ENCODE measurements around the gene FNBP1.

Gene FNBP1

DNA sequence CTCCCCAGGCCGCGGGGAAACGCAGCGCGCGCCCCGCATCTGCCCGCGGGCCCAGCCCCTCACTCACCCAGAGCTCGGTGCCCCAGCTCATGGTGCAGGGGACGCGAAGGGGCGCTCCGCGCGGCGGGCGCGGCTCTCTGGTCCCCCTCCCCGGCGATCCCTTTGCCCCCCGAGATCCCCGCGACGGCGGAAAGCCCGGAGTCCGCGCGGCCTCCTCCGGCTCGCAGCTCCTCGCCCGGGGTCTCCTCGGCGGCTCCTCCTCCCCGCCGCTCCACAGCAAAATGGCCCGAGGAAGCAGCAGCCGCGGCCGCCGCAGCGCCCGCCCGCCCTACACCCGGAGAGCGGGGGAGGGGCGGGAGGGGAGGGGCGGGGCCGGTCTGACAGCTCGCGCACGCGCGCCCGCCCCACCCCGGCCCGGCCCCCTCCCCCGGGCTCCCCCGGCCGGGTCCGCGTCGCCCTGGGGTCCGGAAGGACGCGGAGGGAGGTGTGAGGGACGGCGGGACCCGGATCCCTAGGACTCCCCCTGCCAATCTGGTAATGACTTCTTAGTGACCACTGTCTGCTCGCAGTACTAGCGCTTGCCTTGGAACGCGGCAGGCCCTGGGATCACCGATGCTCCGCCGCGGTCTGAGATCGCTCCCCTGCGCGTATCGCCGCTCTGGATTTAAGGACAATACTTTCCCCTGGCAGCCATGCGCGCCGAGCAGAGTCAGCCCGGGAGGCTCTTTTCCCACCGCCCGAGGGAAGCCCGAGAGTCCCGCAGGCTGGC, at the start of gene FNBP1:
TSS of gene FNBP1 (minus strand) at position 305 of the 769 bp plus-strand sequence. CDS start at position 91, 214 bp downstream.
- FAIRE-seq = no peak

DNA sequence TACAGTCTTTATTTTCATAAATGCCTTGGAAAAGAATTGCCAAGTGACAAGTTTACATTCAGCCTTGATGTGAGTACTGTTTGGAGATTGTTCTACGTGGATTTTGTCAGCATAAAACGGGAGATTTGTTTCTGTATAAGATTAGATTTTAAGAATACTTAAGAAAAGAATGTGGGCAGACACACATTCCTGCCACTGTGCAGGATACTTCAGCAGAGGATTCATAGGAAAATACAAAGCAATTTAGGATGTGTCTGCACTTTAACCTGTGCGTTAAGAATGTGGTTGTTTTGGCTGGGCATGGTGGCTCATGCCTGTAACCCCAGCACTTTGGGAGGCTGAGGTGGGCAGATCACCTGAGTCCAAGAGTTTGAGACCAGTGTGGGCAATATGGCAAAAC, 47.9 kb upstream of the FNBP1 start:
- no peak for FAIRE-seq

DNA sequence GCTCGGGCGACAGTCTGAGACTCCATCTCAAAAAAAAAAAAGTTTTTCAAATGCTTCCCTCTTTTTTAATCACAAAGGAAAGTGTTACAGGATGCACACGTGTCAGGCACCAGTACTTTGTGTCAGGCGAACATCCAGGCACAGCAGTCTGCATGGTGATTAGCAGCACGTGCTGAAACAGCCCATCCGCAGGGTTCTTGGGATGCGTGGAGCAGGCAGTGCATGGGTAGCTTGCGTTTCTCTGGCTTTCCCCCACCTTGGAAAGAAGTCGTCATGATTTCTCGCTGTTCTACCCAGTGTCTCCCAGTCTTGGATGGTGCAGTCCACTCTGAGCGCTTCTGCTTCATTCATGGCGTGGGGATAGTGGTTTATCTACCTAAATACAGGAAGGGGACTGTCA, 46.2 kb upstream of the FNBP1 start:
- no peak for FAIRE-seq

DNA sequence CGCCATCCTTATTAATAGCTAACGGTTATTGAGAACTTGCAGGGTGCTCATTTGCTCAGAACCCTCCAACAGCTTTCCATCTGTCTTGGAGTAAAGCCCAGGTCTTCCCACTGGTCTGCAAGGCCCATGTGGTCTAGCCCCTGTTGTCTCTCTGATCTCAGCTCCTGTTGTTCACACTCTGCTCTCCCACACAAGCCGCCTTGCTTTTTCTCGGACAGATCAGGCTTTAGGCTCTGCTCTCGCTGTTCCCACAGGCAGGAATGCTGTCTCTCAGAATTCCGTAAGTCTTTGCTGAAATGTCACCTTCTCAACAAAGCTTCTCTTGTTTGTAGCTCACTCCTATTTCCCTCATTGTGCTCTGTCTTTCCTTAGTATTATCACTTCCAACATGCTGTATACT, 45.1 kb upstream of the FNBP1 start:
- no peak for FAIRE-seq

DNA sequence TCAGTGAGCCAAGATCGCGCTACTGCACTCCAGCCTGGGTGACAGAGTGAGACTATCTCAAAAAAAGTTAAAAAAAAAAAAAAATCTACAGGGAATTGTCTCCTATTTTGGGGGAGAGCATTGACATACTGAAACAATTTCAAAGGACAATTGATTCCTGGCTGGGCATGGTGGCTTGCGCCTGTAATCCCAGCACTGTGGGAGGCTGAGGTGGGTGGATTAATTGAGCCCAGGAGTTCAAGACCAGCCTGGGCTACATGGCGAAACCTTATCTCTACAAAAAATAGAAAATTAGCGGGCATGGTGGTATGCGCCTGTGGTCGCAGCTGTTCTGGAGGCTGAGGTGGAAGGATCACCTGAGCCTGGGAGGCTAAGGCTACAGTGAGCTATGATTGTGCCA, 41.3 kb upstream of the FNBP1 start:
- no peak for FAIRE-seq

DNA sequence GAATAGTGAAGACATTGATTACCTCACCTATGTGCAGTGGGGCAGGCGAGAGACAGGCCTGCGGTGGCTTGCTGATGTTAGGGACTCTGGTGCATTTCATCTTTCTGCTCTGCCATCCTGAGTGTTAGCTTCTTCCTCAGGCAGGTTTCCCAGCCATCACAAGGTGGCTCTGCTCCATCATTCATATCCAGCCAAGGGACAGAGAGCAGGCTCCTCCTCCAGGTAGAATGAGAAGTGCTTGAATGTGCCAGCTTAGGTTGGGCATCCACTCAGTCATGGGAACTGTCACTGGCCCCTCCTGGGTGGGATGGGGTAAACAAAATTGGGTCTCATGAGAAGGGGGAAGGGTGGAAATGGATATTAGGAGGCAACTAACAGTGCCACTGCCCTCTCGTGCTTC, 35.6 kb upstream of the FNBP1 start:
- no peak for FAIRE-seq

DNA sequence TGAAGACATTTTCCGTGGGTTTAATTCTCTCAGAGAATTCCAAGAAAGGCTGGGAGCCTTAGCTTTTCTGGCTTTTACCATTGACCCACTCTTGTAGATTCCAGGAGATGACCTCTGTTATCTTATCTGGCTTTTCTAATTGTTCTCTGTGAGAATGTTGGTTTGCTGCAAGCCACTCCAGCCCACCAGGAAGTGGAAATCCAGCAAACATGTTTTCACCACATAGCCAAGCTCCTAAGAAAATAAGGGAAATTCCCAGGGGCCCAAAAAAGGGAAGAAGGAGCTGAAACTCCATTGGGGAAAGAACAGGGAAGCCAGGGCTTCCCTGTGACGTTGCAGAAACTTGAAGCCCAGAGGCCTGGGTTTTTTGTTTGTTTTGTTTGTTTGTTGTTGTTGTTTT, 30.4 kb upstream of the FNBP1 start:
- FAIRE-seq = no peak

DNA sequence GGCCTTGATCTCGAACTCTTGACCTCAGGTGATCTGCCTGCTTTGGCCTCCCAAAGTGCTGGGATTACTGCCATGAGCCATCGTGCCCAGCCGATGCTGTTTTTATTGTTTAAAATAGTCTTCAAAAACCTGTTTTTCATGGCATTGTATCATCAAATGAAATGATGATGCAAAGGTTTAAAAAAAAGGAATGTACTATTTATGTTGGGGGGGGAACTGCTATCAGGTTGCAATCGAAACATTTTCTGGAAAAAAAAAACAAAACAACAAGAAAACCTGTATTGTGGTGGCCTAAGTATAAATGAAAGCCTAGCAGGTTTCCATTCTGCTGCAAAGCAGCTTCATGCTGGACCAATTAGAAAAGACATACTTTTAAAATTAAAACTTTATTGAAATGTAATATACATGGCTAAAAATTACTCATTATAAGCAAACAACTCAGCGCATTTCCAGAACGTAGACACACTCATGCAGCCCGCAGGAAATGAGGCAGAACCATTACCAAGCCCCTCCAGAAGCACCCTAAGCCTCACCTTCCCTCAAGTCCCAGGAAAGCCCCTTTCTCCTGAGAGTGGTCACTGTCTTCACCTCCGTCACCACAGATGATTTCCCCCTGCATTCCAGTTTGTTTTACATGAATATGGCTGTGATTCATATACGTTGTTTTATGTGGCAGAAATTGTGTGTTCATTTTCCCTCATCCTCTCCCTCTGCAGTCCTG, 29.7 kb upstream of the FNBP1 start:
- FAIRE-seq = no peak

DNA sequence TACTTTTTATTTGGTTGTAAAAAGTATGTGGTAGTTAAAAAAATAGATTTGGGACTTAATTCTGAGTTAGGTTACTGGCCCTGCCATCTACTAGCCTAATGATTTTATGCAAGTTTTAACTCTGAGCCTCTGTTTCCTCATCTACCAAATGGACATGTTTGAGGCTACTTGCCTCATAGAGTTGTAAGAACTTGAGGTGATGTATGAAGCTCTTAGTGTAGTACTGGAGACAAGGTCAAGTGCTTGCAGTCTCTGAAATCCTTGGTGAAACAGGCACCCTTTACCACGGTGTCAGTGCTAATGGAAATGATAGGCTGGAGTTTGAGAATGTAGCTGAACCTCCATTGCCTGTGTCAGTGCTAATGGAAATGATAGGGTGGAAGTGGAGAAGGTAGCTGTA, 26.1 kb upstream of the FNBP1 start:
- no peak for FAIRE-seq

DNA sequence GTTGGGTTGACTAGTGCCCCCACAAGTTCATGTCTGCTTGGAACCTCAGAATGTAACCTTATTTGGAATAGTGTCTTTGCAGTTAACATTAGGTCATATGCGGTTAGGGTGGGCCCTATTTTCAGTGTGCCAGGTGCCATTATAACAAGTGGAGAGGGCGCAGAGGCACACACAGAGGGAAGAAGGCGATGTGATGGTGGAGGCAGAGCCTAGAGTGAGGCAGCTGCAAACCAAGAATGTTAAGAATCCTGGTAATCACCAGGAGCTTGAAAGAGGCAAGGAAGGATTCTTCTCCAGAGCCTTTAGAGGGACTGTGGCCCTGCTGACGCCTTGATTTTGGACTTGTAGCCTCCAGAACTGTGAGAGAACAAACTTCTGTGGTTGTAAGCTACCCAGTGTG, 21.6 kb upstream of the FNBP1 start:
- FAIRE-seq = no peak

DNA sequence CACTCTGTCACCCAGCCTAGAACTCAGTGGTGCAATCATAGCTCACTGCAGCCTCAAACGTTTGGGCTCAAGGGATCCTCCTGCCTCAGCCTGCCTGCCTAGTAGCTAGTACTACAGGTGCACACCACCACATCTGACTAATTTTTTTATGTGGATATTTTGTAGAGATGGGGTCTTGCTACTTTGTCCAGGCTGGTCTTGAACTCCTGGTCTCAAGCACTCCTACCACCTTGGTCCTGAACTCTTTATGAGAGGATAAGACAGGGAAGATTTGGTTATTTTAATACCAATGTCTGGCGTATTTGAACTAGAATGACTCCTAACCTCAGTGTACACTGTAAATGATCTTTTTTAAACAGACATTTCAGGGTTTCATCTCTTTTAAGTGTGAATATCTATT, 19.8 kb upstream of the FNBP1 start:
- no peak for FAIRE-seq

DNA sequence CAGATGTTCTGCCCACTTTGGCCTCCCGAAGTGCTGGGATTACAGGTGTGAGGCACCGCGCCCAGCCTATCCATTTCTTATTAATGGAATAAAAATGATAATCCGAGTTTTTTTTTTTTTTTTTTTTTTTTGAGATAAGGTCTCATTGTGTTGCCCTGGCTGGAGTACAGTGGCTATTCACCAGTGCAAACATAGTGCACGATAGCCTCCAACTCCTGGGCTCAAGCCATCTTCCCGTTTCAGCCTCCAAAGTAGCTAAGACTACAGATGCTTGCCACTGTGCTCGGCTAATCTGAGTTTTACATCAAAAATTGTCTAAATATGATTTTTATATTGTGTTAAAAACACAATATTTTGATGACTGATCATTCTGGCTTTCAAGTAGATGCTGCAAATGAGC, 17.3 kb upstream of the FNBP1 start:
- FAIRE-seq = no peak

DNA sequence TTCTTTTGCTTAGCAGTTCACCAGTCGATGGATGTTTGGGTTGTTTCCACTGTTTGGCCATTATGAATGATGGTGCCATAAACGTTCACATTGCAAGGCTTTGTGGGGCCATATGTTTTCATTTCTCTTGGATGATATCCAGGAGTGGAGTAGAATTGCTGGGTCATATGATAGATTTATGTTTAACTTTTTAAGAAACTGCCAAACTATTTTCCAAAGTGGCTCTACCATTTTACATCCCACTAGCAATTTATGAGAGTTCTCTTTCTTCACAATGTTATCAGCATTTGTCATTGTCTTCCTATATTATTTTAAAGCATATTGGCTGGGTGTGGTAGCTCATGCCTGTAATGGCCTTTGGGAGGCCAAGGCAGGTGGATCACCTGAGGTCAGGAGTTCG, 15.9 kb upstream of the FNBP1 start:
- no peak for FAIRE-seq

DNA sequence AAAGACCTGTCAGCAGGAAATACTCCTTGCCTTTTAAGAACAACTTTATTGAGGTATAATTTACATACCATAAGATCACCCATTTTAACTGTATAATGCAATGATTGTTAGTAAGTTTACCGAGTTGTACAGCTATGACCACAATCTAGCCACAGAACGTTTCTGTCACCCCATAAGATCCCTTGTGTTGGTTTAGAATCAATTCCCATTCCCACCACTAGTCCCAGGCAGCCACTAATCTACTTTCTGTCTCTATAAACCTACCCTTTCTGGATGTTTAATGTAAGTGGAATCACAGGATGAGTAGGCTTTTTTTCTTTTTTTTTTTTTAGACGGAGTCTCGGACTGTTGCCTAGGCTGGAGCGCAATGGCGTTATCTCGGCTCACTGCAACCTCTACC, 15.2 kb upstream of the FNBP1 start:
- FAIRE-seq = no peak

DNA sequence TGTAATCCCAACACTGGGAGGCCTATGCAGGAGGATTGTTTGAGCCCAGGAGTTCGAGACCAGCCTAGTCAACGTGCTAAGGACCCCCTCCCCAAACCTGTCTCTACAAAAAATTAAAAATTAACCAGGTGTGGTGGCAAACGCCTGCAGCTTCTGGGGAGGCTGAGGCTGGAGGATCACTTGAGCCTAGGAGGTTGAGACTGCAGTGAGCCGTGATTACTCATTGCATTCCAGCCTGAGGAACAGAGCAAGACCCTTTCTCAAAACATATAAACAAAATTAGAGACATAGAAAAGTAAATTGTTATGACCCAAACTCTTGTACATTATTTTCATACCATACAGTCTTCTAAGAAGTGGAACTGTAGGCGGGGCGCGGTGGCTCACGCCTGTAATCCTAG, 11.8 kb upstream of the FNBP1 start:
- no peak for FAIRE-seq

DNA sequence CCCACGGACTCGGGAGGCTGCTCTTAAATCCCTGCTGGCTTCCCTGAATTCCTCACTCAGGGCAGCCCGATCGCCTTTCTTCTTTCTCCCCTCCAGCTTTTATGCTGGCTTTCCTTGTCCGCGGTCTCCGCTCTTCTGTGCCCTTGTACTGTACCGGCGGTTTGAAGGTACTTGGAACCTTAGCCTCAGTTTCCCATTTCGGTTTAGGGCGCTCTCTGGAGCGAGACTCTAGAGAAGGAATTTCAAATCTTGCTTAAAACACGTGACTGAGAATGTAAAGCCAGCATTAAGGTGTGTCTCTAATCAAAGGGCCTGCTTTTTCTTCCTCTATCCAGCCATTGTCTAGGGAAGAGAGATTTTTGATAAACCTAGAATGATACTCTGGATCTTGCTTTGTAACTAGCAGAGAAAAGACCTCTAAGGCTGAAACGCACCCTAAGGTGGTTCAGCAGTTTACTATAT, 11.4 kb upstream of the FNBP1 start:
- no peak for FAIRE-seq

DNA sequence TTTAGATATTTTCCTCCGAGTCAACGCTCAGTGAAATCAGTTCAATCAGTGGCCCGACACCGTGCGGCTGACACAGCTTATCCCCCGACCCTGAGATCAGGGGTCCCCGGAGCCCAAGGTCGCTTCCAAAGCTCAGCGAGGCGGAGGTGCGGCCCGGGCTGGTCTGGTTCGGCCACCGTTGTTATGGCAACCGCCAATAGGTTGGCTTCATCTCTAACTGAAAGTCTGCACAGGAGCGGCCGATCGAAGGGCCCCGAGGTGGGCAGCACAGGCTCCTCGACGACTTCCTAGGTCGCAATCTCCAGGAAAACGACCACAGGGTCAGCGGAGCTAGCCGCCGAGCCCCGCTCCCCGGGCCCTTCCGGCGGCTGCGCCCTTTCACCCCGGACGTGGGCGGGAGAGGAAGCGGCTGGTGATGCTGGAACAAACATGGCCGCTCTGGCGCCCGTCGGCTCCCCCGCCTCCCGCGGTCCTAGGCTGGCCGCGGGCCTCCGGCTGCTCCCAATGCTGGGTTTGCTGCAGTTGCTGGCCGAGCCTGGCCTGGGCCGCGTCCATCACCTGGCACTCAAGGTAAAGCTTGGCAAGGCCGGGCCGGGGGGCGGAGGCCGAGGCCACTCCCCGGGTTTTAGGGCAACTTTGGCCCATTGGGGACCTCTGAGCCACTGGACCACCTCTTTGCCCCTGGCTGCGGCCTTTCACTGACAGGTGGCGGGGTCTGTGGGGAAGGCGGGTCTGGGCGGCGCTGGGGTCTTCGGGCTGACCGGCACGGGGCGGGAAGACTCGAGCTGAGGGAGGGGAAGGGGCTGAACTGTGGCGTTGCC, 10.7 kb upstream of the FNBP1 start, which contains the start of gene GPR107:
TSS of gene GPR107 (plus strand) at position 403 of the 821 bp plus-strand sequence. CDS start at position 430, 27 bp downstream.
- no peak for FAIRE-seq

DNA sequence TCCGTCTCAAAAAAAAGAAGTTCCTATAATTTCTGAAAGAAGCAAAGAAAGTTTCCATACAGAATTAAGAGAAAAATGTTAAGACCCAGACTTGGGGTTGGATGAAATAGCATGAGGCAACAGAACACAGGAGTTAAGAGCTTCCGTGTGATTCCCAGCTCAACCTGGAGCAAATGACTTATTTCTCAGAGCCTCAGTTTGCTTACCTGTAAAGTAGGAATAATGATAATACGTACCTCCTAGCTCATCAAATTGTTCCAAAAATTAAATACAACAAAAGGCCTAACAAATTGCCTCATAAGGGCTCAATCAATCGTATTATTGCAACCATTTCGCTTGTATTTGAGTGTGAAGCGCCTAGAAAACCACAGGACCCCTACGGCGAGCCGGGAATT, 10.1 kb upstream of the FNBP1 start:
- no peak for FAIRE-seq

DNA sequence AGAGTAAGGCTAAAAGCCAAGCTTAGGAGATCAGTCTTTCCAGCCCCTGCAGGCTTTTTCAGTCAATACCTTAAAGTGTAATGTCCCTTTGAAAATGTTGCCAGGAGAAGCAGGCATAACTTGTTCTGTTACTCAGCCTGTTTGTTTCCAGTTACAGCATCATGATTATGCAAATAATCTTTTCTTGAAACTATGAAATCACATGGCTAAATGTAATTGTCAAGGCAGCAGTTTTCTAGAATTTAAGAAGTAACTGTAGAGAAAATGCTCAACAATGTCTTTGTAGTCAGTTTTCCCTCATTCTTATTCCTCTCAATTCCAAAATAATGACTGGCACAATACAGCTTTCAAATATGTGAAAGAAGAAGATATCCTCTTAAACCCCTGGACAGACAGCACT, 8.9 kb upstream of the FNBP1 start:
- no peak for FAIRE-seq

DNA sequence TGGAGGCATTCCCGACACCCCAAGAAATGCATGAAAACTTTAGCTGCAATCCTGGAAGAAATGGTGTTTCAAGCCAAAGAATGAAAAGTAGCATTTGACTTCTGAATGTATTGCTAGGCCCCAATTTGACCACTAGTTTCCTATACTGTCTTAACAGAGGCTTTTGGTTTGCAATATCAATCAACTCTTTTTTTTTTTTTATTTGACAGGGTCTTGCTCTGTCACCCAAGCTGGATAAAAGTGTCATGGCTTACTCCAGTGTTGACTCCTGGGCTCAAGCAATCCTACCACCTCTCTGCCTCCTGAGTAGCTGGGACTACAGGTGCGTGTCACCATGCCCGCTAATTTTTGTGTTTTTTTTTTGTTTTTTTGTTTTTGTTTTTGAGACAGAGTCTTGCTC, 7.5 kb upstream of the FNBP1 start:
- FAIRE-seq = no peak

DNA sequence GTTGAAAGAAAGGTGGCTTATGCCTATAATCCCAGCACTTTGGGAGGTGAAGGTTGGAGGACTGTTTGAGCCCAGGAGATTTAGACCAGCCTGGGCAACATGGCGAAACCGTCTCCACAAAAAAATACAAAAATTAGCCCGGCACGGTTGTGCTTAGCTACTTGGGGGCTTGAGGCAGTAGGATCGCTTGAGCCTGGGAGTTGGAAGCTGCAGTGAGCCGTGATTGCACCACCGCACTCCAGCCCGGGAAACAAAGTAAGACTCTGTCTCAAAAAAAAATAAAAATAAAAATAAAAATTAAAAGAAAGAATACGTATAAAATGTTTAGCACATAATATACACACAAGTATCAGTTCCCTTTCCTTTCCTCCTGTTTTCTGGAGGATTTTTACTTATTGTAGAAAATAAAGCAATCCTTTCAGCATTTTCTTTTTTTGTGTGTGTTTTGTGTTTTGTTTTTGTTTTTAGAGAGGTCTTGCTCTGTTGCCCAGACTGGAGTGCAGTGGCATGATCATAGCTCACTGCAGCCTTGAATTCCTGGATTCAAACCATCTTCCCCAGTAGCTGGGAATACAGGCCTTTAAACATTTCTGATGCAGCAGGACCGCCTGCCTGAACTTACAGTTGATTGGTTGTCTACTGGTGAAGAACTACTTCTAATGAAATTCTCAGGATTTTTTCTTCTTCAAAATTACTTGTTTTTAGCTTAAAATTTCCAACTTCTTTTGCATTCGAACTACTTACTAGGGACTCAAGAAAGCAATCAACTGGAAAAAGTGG, 6.6 kb upstream of the FNBP1 start:
- no peak for FAIRE-seq

DNA sequence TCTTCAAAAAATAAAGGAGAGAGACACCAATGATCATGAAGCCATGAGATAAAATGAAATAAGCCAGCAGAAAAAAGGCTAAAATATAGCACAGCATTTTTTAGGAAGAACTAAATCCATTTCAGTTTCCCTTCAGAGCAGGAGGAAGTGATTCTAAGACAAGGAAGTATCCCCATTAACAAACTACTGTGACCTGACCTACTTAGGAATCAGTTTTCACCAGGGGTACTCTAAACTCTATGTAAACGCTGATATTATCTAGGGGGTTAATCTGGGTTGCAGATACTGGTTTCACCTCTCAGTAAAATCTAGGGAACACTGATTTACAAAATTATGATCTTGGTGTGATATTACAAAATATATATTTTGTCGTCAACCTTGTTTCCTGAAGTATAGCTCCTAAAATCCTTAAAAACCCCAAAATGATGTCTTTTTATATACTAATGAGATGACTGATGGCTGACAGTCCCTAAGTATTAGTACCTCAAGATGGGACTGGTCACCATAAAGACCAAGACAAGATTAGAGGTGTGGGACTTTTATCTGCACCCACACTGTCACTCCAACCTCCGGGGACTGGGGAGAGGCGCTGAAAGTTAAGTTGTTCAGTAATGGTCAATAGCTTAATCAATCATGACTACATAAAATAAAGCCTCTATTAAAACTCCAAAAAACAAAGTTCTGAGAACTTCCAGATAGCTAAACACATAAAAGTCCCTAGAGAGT, 2.9 kb upstream of the FNBP1 start:
- no peak for FAIRE-seq

Data from islet of Langerhans (tissue), 1 donor.